PC-9 (cell line): ENCODE results near the gene ANKRD62. TPM values are rescaled to one million over a fixed set of nuclear protein-coding genes. Genes with fewer than 3 reads are reported as not detected.

Source experiments
- BruUV-seq: library from RNA; stranded (reverse); fragments of 400-500 nt; replicated peaks from 2 replicates; lab custom pipeline; 2021; lab: Mats Ljungman, UMichigan
- CTCF ChIA-PET: fragments of 300-600 bp; sonication (Branson Sonifier 250); formaldehyde crosslinking; loops from one replicate; lab custom pipeline; 2022; ENCODE audit warnings: antibody characterized with exemption; lab: Charles Lee
- POLR2A ChIA-PET: fragments of 300-600 bp; sonication (Branson Sonifier 250); formaldehyde crosslinking; loops from one replicate; lab custom pipeline; 2022; ENCODE audit warnings: antibody characterized with exemption; ENCODE audit not compliant: unreplicated experiment; lab: Charles Lee
- DNase-seq, 2 experiments: peaks; one replicate each; pipeline versions ENCODE4 v3.0.0 to v3.0.0-alpha.2; 2015 to 2022; ENCODE audit warnings: mixed read lengths in 1 of 2
- H2AFZ ChIP-seq: fragments of 200-600 bp; sonication (generic); 2 replicates; pipeline ENCODE4 v1.8.1; 2017; ENCODE audit warnings: antibody characterized with exemption
- H3F3A ChIP-seq: fragments of 200-600 bp; sonication (generic); 2 replicates; pipeline ENCODE4 v1.8.1; 2017; ENCODE audit warnings: antibody characterized with exemption, mild to moderate bottlenecking, low read depth; ENCODE audit not compliant: insufficient read depth
- H3K27ac ChIP-seq: fragments of 200-600 bp; sonication (generic); 2 replicates; pipeline ENCODE4 v1.6.1; 2016; ENCODE audit warnings: mixed run types
- H3K27me3 ChIP-seq: fragments of 200-600 bp; sonication (generic); 2 replicates; pipeline ENCODE4 v1.6.1; 2016; ENCODE audit warnings: low read depth, mixed run types; ENCODE audit not compliant: insufficient read depth
- H3K36me3 ChIP-seq: fragments of 200-600 bp; sonication (generic); 2 replicates; pipeline ENCODE4 v1.6.1; 2016; ENCODE audit warnings: low read depth, mixed run types
- H3K4me1 ChIP-seq: fragments of 200-600 bp; sonication (generic); replicated peaks from 2 replicates; pipeline ENCODE4 v1.6.1; 2016; ENCODE audit warnings: mixed run types; ENCODE audit not compliant: insufficient read depth
- H3K4me2 ChIP-seq: fragments of 200-600 bp; sonication (generic); 2 replicates; pipeline ENCODE4 v1.6.1; 2017; ENCODE audit warnings: mixed run types
- H3K4me3 ChIP-seq: fragments of 200-600 bp; sonication (generic); 2 replicates; pipeline ENCODE4 v1.6.1; 2016; ENCODE audit warnings: mixed run types
- H3K79me2 ChIP-seq: fragments of 200-600 bp; sonication (generic); 2 replicates; pipeline ENCODE4 v1.6.1; 2017; ENCODE audit warnings: low read depth, mixed run types
- H3K9me2 ChIP-seq: fragments of 200-600 bp; sonication (generic); 2 replicates; pipeline ENCODE4 v1.8.1; 2017; ENCODE audit warnings: mild to moderate bottlenecking; ENCODE audit not compliant: insufficient read depth
- H3K9me3 ChIP-seq: fragments of 200-600 bp; sonication (generic); 2 replicates; pipeline ENCODE4 v1.8.1; 2016; ENCODE audit warnings: low read depth; ENCODE audit not compliant: insufficient read depth
- H4K20me1 ChIP-seq: fragments of 200-600 bp; sonication (generic); 2 replicates; pipeline ENCODE4 v1.8.1; 2017; ENCODE audit not compliant: insufficient read depth
- EZH2 ChIP-seq: fragments of 200-600 bp; sonication (generic); IDR thresholded peaks from 2 replicates; pipeline ENCODE4 v1.8.0; 2017; ENCODE audit warnings: antibody characterized with exemption, low read depth
- intact Hi-C: fragments of 100-400 bp; cut with micrococcal nuclease; formaldehyde crosslinking; loops from one replicate; pipeline ENCODE4 v1.10.0; 2022; ENCODE audit not compliant: unreplicated experiment
- total RNA-seq: library from RNA; stranded (reverse); gene quantifications from 2 replicates; pipeline ENCODE4 v1.2.3, GENCODE V29; 2021
- TF ChIP-seq, protein P1 (sequence below): fragments of 200-600 bp; sonication (generic); conservative IDR thresholded peaks from 2 replicates; pipeline ENCODE4 v1.6.1; 2017; ENCODE audit warnings: mixed run types, antibody characterized with exemption, mild to moderate bottlenecking, moderate library complexity

Gene ANKRD62
- total RNA-seq, 1 experiment from 2014 or later: not detected

GRCh38 chr18:12162786-12163185 is 69.1 kb downstream of the ANKRD62 start:
- ChIA-PET CTCF (no interaction called here), POLR2A (no interaction called here)
- no peaks in the 10 kb centered on the region for H3K36me3 ChIP-seq
- no peak overlapping the region for H3K27ac ChIP-seq
- no peaks in the 10 kb centered on the region for H3K9me2 ChIP-seq
- no peaks in the 10 kb centered on the region for H4K20me1 ChIP-seq
- H3K9me3 ChIP-seq: no peaks in the 10 kb centered on the region
- no TSS peak for BruUV-seq
- H3F3A ChIP-seq: no peaks in the 10 kb centered on the region
- H3K4me3 ChIP-seq: no peak overlapping the region
- intact Hi-C loops: no loop called here
- no peak overlapping the region for H2AFZ ChIP-seq
- DNase-seq: no peak
- no peak for TF ChIP-seq EZH2
- TF ChIP-seq, protein P1, sequence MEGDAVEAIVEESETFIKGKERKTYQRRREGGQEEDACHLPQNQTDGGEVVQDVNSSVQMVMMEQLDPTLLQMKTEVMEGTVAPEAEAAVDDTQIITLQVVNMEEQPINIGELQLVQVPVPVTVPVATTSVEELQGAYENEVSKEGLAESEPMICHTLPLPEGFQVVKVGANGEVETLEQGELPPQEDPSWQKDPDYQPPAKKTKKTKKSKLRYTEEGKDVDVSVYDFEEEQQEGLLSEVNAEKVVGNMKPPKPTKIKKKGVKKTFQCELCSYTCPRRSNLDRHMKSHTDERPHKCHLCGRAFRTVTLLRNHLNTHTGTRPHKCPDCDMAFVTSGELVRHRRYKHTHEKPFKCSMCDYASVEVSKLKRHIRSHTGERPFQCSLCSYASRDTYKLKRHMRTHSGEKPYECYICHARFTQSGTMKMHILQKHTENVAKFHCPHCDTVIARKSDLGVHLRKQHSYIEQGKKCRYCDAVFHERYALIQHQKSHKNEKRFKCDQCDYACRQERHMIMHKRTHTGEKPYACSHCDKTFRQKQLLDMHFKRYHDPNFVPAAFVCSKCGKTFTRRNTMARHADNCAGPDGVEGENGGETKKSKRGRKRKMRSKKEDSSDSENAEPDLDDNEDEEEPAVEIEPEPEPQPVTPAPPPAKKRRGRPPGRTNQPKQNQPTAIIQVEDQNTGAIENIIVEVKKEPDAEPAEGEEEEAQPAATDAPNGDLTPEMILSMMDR: no peak
- H3K27me3 ChIP-seq: no peaks in the 10 kb centered on the region
- H3K79me2 ChIP-seq: no peaks in the 10 kb centered on the region
- H3K4me1 ChIP-seq: no peaks in the 10 kb centered on the region
- H3K4me2 ChIP-seq: no peak overlapping the region

GRCh38 chr18:12165038-12165768 is 71.6 kb downstream of the ANKRD62 start:
- CTCF ChIA-PET: no interaction called here

More at GRCh38 chr18:12165038-12165768, 71.6 kb downstream of the ANKRD62 start:
- Histone ChIP-seq H3K4me1 (no peaks in the 10 kb centered on the region), H3K27ac (no peak overlapping the region), H2AFZ (no peak overlapping the region), H4K20me1 (no peaks in the 10 kb centered on the region), H3F3A (no peaks in the 10 kb centered on the region), H3K36me3 (no peaks in the 10 kb centered on the region), H3K4me2 (no peak overlapping the region), H3K9me3 (no peaks in the 10 kb centered on the region), H3K4me3 (no peak overlapping the region), H3K27me3 (no peaks in the 10 kb centered on the region), H3K9me2 (no peaks in the 10 kb centered on the region), H3K79me2 (no peaks in the 10 kb centered on the region)
- TF ChIP-seq, protein P1: no peak
- TF ChIP-seq EZH2: no peak
- intact Hi-C loops: no loop called here
- DNase-seq: no peak
- no TSS peak for BruUV-seq
- POLR2A ChIA-PET: no interaction called here

Other genes with a start within 250 kb of the ANKRD62 start
- gene CHMP1B, start 242.4 kb upstream of the ANKRD62 start, total RNA-seq: 68.0 and 73.6 TPM in 2 replicates
- gene MPPE1, start 185.5 kb upstream of the ANKRD62 start, total RNA-seq: 40.7 and 54.9 TPM in 2 replicates
- gene IMPA2, start 112.3 kb upstream of the ANKRD62 start, total RNA-seq: 83.6 and 91.4 TPM in 2 replicates
- not detected in 2 replicates for gene CIDEA, start 160.5 kb downstream of the ANKRD62 start, total RNA-seq
- 42.2 and 47.9 TPM in 2 replicates for gene TUBB6, start 214.4 kb downstream of the ANKRD62 start, total RNA-seq